A673 (cell line): ENCODE data around the gene HEMGN. TPM values are rescaled to one million over a fixed set of nuclear protein-coding genes. Genes with fewer than 3 reads are reported as not detected.

Source experiments
- BruUV-seq: library from RNA; stranded (reverse); fragments of 400-500 nt; replicated peaks from 2 replicates; lab custom pipeline; 2021; lab: Mats Ljungman, UMichigan
- CTCF ChIA-PET: fragments of 300-600 bp; sonication (Branson Sonifier 250); formaldehyde crosslinking; loops from one replicate; lab custom pipeline; 2022; ENCODE audit warnings: antibody characterized with exemption; lab: Charles Lee
- POLR2A ChIA-PET: fragments of 300-600 bp; sonication (Branson Sonifier 250); formaldehyde crosslinking; loops from one replicate; lab custom pipeline; 2022; ENCODE audit warnings: antibody characterized with exemption; ENCODE audit not compliant: low non-redundant PET; lab: Charles Lee
- DNase-seq: peaks from one replicate; pipeline ENCODE4 v3.0.0-alpha.2; 2015; ENCODE audit warnings: low spot score
- H3K27ac ChIP-seq: fragments of 200-600 bp; sonication (generic); 2 replicates; pipeline ENCODE4 v1.5.1; 2016; ENCODE audit warnings: mixed run types, low read depth, mild to moderate bottlenecking, mixed read lengths, antibody characterized with exemption, low read length; ENCODE audit not compliant: poor library complexity, severe bottlenecking
- H3K27me3 ChIP-seq: fragments of 200-600 bp; sonication (generic); replicated peaks from 2 replicates; pipeline ENCODE4 v1.6.1; 2017; ENCODE audit warnings: mixed run types, low read depth, mild to moderate bottlenecking, mixed read lengths, antibody characterized with exemption, low read length; ENCODE audit not compliant: insufficient read depth, poor library complexity
- H3K36me3 ChIP-seq: fragments of 200-600 bp; sonication (generic); 2 replicates; pipeline ENCODE4 v1.6.1; 2016; ENCODE audit warnings: mixed run types, mild to moderate bottlenecking, mixed read lengths, antibody characterized with exemption, low read length; ENCODE audit not compliant: insufficient read depth, poor library complexity, severe bottlenecking
- H3K4me1 ChIP-seq: fragments of 200-600 bp; sonication (generic); 2 replicates; pipeline ENCODE4 v1.6.1; 2017; ENCODE audit warnings: mixed run types, mild to moderate bottlenecking, mixed read lengths, antibody characterized with exemption, low read length; ENCODE audit not compliant: insufficient read depth, poor library complexity, severe bottlenecking
- H3K4me3 ChIP-seq: fragments of 200-600 bp; sonication (generic); 2 replicates; pipeline ENCODE4 v1.5.1; 2016; ENCODE audit warnings: low read depth, mixed run types, mild to moderate bottlenecking, mixed read lengths, low read length; ENCODE audit not compliant: poor library complexity, severe bottlenecking
- H3K9me3 ChIP-seq: fragments of 200-600 bp; sonication (generic); 2 replicates; pipeline ENCODE4 v1.6.1; 2016; ENCODE audit warnings: mixed run types, low read depth, mild to moderate bottlenecking, mixed read lengths, antibody characterized with exemption, low read length; ENCODE audit not compliant: poor library complexity, severe bottlenecking
- CTCF ChIP-seq: fragments of 300-800, 200-600 bp; sonication (generic); conservative IDR thresholded peaks from 2 replicates; pipeline ENCODE4 v1.5.1; 2017; ENCODE audit warnings: low read depth, mild to moderate bottlenecking, antibody characterized with exemption, low read length, moderate library complexity, mixed read lengths
- EZH2 ChIP-seq: fragments of 200-600 bp; sonication (generic); IDR thresholded peaks from 2 replicates; pipeline ENCODE4 v1.6.1; 2017; ENCODE audit warnings: borderline replicate concordance, low read depth, mild to moderate bottlenecking, mixed read lengths, antibody characterized with exemption, low read length; ENCODE audit not compliant: poor library complexity, severe bottlenecking
- intact Hi-C: fragments of 100-400 bp; cut with micrococcal nuclease; formaldehyde crosslinking; loops from one replicate; pipeline ENCODE4 v1.10.0; 2022; ENCODE audit not compliant: unreplicated experiment
- total RNA-seq: library from RNA; stranded (reverse); gene quantifications from 2 replicates; pipeline ENCODE4 v1.2.3, GENCODE V29; 2021

Gene HEMGN
- total RNA-seq, 1 experiment from 2014 or later: not detected

DNA sequence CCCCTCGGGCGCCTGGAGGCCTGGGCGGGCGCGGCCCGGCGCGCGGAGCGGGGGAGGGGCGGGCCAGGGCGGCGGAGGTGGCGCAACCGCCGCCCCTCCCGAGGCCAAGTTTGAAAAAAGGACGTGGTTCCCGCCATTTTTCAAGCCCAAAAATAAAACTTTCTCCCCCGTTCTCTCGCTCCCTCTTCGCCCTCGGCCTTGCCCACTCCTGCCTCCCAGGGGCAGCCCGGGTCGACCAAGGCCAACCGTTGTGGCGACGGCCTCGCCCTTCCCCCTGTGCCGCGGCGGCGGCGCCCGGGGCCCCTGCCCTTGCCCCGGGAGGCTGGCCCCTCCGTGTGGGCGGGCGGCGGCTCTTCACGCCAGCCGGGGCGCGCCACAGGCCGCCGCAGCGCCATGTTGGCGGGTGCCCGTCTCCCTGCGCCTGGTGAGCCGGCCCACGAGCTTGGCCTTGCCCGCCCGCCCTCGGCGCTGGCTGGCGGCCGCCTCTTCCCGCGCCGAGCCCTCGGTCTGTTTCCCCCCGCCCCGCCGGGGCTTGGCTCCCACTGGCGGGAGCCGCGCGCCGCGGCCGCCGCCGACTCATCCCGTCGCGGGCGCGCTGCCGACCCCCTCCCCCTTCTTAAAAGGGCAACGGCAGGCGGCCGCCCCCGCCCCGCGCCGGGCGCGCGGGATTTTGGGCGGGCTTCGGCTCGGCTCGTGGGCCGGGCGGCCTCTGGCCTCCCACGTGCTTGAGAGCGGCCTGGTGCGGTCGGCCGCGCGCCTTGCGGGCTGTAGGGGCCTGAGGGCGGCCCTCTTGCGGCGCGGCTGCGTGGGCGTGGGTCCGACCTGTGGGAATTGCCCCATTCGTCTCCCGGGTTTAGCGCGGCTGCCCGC is 46.5 kb upstream of the HEMGN start:
- Histone ChIP-seq H3K4me1 (peaks cover 59% of the 10 kb centered on the region), H3K36me3 (no peaks in the 10 kb centered on the region), H3K27ac (peak overlapping the region; percentile 99), H3K4me3 (peak overlapping the region; percentile 92), H3K27me3 (no peaks in the 10 kb centered on the region), H3K9me3 (no peaks in the 10 kb centered on the region)
- intact Hi-C loops: no loop called here
- ChIA-PET CTCF (no interaction called here), POLR2A (interaction anchor here (0.6 kb wide), 1 partner anchor 61 kb away, joined by 3 read pairs; no protein-coding TSS in a partner anchor)
- DNase-seq: peak; percentile 83
- TF ChIP-seq CTCF: no peak
- TF ChIP-seq EZH2: no peak
- BruUV-seq: no TSS peak

DNA sequence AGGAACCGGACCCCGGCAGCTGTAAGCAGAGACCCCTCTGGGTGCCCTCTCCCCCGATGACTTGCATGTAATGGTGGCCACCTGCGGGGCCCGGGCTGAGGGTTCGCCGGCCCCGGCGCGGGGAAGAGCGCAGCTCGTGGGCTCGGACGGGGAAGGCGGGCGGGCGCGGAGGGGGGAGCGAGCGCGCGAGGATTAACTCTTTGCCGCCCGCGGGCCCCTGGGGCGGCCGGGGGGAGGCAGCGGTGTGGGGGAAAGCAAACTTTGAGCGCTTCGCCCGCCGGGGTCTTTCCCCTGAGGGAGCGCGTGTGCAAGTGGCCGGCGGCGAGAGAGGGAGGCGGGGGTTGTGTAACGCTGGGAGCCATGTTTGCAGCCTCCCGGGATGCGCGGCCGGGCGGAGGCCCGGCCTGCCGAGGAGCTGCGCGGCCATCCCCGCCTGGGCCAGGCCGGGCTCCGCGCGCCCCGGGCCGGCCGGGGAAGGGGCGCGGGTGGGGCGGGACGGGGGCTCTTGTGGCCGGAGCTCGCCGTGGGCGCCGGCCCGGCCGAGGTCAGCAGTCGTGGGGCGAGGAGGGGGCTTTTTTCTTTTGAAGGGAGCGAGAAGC is 45.7 kb upstream of the HEMGN start:
- DNase-seq: peak; percentile 69
- ChIA-PET CTCF (interaction anchor here (1.7 kb wide), 1 partner anchor 61 kb away, joined by 14 read pairs; the partner anchor contains the start of gene TRMO), POLR2A (interaction anchor here (0.6 kb wide), 1 partner anchor 61 kb away, joined by 3 read pairs; no protein-coding TSS in a partner anchor)
- Histone ChIP-seq H3K4me1 (peaks cover 52% of the 10 kb centered on the region), H3K4me3 (peak overlapping the region; percentile 92), H3K36me3 (no peaks in the 10 kb centered on the region), H3K9me3 (no peaks in the 10 kb centered on the region), H3K27me3 (no peaks in the 10 kb centered on the region), H3K27ac (peak overlapping the region; percentile 99)
- intact Hi-C loops: loop anchor here (2.0 kb wide), 1 partner anchor 61 kb away; the partner anchor contains the start of gene TRMO
- BruUV-seq: TSS peak; percentile 20
- TF ChIP-seq EZH2: no peak
- TF ChIP-seq CTCF: no peak

GRCh38 chr9:97982683-97983588 is 45.0 kb upstream of the HEMGN start, which contains the start of gene ANP32B:
ANP32B (plus strand) TSS chr9:97983341; CDS start chr9:97983556, 215 bp downstream.
- TF ChIP-seq CTCF (peak; percentile 66), EZH2 (no peak)
- Histone ChIP-seq H3K36me3 (no peaks in the 10 kb centered on the region), H3K4me1 (peaks cover 47% of the 10 kb centered on the region), H3K9me3 (no peaks in the 10 kb centered on the region), H3K27ac (peak within 1 kb of the TSS; percentile 99), H3K4me3 (peak within 1 kb of the TSS; percentile 92), H3K27me3 (no peaks in the 10 kb centered on the region)
- POLR2A ChIA-PET: no interaction called here
- intact Hi-C loops: loop anchor here (2.0 kb wide), 1 partner anchor 60 kb away; the partner anchor contains the start of gene TRMO
- BruUV-seq: no TSS peak
- CTCF ChIA-PET: interaction anchor here (1.7 kb wide), 1 partner anchor 60 kb away, joined by 14 read pairs; the partner anchor contains the start of gene TRMO
- DNase-seq: peak; percentile 96
